GM20431 (cell line): ENCODE measurements around the gene PIP5K1C.

Experiments
- in situ Hi-C: fragments of 300-500 bp; cut with MseI, MboI; formaldehyde crosslinking; loops from one replicate; pipeline ENCODE4 v1.15.0; 2020; ENCODE audit warnings: low sequenced_read_pairs; ENCODE audit not compliant: unreplicated experiment

The PIP5K1C gene

DNA sequence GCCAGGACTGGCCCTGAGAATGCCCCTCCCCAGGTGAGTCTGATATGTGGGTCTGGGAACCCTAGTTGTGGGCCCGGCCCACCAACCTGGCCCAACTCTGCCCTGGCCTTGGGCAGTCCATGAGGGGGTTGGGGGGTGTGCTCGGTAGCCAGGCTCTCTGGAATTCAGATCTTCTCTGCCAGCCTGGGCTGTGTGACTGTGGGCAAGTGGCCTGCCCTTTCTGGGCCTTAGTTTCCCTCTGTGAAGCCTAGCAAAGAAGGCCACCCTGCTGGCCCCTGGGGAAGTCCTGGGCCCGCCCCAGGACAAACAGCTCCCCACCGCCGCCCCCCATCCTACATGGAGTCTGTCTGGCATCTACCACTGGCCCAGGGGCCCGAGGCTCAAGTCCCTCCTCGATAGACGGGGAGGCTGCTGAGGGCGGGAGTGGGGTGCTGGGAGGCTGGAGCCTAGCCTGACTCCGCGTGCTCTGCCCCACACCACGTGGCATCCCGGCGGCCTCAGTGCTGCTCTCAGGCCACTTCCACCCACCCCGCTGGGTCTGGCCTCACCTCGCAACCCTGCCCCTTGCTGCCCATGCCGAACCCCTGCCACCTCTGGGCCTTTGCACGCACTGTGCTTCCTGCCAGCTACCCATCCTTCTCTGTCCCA lies 85.3 kb downstream of the PIP5K1C start:
- in situ Hi-C loops, result no loop called here

DNA sequence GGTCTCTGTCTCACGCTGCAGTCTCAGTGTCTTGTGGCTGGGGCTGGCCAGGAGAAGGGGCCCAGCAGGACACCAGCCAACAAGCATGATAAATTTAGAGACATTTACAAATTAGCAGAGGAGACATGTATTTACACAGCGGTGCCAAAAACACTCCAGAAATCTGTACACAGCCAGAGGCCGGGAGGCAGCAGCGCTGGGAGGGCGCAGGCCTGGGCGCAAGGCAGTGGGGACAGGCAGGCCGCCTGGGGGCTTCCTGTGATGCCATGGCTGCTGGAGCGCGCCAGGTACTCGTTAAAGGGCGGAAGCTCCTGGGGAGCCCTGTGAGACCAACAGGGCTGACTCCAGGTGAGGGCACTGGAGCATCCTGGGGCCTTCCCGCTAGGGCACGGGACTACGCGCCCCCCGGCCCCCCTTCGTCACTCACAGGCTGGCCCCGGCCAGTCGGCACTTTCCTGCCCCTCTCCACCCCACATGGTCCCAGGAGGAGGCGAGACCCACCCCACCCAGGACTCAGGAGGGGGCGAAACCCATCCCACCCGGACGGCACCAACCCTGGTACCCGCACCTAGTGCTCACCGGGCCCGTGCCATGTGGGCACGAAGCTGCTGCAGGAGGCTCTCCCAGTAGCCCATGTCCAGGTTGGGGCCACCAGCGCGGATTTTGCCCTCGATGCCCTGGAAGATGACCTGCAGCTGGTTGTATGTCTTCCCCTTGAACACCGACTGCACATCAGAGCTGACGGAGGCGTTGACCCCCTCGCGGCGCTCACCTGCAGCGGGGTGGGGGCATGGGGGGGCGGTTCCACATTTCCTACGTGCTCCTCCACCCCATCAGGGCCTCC lies 86.2 kb downstream of the PIP5K1C start:
- in situ Hi-C loops, result no loop called here

DNA sequence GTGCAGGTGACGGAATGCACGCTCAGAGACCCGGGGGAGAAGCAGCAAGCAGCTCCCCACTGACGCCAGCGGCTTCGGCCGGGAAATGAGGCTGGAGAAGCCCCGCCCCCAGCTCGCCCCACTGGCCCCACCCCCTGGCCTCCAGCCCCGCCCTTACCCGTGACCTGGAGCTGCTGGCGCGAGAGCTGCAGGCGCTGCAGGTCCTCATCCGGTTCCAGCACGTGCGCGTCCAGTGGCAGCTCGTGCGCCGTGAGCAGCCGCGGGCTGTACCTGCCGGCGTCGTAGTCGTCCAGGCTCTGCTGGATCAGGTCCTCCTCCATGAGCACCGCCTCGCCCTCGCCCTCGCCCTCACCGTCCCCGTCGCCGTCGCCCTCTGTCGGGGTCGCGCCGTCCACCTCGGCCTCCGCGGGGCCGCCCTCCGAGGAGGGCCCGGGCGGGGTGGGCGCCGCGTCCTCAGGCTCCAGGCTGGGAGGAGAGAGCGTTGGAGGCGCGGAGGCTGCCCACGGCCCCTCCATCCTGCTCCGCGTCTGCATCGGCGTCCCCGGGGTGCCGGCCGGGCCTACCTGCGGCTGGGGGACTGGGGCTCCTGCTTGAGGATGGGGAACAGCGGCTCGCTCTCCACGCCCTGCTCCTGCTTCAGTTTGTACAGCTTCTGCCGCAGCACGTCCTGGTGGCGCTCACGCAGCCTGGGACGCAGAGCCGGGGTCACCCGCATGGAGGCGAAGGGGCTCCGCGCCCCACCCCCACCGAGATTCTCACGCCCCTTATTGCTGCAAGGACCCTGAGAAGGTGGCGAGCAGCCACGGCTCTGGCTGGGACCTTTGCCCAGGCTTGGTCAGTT lies 87.1 kb downstream of the PIP5K1C start:
- in situ Hi-C loops, result no loop called here

DNA sequence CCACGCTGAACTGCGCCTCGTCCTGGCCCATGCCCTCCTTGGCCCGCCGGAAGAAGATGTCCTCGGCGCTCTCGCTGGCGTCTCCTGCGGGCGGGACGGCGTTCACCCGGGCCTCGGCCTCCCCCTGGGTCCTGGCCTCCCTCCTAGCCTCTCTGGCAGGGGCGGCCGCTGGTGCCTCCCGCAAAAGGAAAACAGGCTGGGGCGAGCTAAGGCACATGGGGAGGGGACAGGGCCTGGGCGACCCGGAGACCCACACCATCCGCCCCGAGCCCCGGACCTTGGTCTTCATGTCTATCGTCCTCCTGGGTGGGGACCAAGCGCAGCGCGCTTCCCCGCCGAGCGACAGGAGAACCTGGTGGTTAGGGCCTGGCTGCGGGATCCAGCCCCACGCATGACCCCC lies 87.9 kb downstream of the PIP5K1C start:
- in situ Hi-C loops, result no loop called here

DNA sequence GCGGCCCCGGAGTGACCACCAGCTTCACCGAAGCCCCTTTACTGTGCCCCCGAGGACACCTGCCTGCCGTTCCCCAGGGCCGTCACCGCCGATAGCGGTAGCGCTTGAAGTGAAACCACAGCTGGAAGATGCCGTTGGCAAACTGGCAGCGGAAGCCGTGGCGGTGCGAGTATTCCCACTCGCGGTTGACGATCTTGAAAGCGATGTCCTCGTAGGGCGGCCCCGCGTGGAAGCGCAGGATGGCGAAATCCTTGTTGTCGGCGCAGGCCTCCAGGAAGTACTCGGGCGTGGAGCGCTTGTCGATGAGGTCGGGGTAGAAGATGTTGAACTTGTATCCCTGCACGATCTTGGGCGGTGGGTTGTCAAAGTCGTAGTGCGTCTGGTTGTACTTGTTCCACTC lies 88.4 kb downstream of the PIP5K1C start:
- in situ Hi-C loops, result no loop called here

DNA sequence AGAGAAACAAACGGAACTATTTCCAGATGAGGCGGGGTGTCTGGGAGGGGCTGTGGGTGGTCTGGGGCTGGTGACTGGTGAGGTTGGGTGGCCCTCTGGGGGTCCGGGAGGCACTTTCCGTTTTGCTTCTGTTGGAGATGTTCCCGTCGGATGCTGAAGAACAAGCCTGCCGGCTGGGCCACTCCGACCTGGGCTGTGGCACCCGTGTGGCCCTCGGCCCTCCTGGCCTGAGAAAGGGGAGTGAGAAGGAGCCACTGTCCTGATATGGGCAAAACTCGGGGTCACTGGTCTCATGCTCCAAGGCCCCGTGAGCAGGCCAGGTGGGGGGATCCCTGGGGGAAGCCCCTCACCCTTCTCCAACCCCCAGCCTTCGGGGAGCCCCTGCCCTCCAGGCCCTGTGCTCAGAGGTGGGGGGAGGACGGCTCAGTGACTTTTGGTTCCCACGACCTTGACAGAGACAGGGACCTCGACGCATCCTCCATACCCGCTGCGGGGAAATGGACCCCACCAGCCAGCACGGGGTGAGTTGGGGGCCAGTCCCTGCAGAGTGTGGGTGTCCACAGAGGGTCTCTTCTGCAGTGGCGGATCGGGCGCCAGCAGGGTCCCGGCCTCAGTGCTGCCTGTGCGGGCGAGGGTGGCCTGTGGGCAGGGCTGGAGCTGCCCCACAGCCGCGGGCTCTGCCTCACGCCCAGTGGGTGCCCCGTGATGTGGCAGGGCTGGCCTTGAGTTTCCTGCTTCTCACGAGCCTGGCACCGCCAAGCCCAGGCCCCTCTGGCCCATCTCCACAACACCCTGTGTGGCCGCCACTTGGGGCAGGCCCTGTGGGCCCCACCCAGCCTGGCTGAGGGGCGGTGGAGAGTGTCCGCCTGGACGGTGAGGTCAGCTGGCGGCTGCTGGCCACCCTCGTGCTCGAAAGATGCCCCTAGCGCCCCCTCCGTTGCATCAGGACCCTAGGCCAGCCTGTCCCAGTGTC lies 89.2 kb downstream of the PIP5K1C start:
- in situ Hi-C loops, result no loop called here

DNA sequence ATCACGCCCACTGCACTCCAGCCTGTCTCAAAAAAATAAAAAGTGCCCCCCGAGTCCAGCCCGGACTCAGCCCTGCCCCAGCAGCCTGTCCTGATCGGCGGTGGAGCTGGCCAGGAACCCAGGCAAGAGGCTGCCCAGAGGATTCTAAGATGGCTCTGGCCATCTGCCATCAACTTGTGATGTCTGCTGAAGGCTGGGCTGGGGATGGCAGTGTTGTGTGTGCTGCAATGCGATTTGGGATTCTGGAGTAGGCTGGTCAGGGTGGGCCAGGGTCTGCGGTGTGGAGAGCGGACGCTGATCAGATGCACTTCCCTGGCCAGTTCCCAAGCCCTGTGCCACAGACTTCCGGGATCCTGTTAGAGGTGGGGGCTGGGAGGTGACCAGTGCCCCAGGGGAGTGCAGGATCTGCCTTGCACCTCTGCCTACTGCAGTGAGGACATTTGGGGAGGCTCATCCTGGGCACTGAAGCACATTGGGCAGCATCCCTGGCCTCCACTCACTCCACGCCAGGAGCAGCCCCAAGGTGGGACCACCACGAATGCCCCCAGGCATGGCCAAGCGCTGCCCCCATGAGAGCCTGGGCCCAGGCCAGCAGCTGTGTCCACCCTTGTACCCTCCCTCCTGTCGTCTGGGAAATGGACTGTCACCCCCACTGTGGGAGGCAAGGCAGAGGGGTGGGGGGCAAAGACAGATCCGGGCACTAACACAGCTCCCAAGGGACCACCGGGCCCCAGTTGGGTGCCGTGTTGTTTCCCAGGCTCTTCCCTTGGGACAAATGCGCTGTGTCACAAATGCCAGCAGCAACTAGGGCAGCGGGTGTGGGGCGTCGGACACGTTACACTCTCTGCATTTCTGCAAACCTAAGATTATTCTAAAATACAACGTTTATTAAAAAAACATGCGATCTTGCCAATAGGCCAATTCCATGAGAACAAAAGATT lies 90.2 kb downstream of the PIP5K1C start:
- in situ Hi-C loops, result no loop called here

DNA sequence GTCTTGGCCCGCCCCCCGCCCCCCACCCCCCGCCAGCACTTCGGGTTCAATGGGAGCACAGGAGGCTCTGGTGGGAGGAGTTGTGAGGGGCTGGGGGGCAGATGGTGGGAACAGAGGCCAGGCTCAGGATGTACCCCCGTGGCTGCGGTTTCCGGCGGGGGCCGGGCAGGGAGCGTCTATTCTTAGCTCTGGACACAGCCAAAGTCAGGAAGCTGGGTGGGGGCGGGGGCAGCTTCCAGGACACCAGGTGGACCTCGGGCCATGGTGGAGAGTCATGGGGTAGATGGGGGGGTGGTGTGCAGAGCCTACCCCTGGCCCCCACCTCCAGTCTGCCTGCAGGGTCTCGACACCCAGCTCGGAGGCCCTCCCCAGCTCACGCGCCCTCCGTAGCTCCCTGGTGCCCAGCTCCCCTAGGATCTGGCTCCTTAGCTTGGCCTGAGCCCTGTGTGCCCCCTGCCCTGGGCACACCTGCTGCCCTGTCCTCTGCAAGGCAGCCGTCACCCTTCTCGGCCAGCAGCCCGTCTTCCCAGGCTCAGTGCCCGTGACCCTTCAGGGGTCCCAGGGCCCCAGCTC lies 91.4 kb downstream of the PIP5K1C start:
- in situ Hi-C loops, result no loop called here

DNA sequence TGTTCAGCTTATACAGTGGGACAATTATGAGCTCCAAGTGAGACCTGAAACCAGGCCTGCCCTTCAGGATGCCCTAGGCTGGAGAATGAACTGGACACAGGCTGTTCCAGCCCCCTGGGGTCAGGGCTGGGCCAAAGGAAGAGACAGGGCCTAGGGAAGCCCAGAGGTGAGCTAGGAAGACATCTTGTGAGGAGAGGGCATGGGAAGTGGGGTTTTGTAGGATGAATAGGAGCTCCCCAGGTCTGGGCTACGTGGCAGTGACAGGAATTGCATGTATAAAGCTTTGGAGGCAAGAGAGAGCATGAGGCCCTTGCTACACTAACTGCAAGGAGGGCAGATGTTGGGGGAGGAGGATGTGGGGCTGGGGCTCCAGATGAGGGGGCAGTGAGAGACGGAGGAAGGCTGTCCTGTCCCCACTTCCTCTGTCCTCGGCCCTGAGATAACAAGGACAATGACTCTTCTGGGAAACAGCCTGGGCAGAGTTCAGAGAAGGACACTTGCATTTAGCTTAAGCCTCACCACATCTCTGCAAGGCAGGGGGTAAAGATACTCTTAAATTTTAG lies 92.1 kb downstream of the PIP5K1C start:
- in situ Hi-C loops, result no loop called here

DNA sequence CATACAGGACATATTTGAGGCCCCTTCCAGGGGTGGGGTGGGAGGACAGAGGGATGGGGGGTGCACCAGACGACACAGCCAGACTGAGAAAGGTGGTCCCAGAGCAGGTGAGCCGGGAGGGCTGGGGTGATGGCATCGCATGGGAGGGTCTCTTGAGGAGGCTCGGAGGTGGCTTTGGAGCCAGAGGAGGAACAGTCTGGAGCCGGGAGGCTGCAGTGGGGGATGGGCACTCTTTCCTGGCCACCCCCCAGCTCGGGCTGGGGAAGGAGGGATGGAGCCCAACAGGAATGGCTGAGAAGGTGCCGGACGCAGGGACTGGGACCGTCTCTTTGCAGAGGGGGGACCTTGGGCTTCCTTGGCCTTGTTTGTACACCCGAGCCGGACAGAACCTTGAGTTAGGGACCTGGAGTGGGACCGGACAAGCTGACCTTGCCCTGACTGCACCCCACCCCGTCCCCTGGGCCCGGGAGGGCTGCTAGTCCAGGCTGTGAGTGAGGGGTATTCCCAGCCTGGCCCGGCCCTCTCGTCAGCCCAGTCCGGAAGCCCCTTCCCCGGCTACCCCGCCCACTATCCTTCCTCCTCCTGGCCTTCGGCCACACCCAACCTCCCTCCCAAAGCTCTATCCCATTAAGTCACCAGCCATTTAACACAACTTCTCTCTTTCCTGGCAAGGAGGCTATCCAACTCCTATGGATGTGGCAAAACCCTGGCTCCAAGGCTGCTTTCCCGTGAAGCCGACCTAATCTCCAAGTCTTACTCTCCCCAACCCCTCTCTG lies 92.8 kb downstream of the PIP5K1C start:
- in situ Hi-C loops, result no loop called here

DNA sequence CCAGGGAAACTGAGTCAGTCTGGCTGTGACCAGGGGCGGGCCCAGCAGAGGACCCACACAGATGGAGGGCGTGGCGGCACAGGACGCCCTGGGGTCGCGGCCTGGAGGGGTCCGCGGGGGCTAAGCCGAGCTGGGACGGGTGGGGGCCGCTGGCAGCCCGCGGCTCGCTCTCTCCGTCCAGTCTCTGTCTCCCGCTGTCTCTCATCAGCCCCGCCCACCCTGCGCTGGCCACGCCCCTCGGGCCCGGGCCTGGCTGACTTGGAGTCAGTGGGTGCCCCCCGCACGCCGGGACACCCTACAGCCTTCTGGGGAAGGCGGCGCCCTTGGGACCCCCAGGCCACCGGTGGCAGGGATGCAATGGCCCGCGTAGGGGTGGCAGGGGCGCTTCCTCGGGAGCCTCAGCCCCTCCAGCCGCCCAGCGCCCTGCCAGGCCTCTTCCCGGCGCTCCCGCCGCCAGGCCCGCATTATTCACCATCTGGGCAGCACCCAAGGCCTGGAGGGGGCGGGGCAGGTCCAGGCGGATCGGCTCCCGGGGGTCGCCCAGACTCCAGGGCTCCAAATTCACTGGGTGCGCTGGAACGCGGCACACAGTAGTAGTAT lies 93.5 kb downstream of the PIP5K1C start, which contains the start of gene TBXA2R:
Gene TBXA2R, minus strand, starts transcription at position 186 of the 600 bp plus-strand sequence. CDS start 6,241 bp downstream, outside the sequence.
- in situ Hi-C loops, result no loop called here

DNA sequence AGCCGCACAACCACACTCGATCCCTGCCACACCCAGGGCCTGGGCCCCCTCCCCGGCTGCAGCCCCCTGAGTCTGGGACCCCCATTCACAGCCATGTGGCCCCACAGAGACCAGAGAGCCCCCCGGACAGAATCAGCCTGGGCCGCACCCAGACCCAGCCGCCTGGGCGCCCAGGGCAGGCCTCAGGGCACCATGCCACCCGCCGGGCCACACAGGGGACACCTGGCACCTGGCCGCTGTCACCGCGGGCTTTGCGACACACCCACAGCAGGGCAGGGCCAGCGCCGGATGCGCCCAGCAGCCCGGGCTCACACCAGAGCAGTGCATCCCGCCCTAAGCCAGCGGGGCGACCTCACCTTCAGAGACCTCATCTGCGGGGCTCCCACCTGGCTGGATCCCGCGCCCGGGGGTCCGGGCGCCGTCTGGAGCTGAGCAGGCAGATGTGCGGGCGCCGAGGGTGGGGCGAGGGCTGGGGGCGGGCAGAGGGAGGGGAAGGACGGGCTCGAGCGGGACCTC lies 94.0 kb downstream of the PIP5K1C start:
- in situ Hi-C loops, result no loop called here

DNA sequence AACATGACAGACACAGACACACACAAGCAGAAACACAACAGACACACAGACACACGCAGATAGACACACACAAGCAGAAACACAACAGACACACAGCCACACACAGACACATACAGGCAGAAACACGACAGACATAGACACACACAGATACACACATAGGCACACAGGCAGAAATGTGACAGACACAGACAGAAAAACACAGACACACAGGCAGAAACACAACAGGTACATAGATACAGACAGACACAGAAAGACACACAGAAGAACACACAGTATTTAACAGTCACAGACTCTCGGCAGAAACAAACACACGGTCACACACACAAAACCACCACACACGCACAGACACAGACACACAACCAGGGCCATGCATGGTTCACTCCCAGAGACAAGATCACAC lies 94.5 kb downstream of the PIP5K1C start:
- in situ Hi-C loops, result no loop called here

DNA sequence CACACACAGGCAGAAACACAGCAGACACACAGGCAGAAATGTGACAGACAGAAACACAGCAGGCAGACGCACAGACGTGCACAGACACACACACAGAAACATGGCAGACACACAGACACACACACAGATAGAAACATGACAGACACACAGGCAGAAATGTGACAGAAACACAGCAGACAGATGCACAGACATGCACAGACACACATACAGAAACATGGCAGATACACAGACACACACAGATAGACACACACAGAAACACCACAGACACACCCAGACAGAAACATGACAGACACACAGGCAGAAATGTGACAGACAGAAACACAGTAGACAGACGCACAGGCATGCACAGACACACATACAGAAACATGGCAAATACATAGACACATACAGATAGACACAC lies 94.9 kb downstream of the PIP5K1C start:
- in situ Hi-C loops, result no loop called here

DNA sequence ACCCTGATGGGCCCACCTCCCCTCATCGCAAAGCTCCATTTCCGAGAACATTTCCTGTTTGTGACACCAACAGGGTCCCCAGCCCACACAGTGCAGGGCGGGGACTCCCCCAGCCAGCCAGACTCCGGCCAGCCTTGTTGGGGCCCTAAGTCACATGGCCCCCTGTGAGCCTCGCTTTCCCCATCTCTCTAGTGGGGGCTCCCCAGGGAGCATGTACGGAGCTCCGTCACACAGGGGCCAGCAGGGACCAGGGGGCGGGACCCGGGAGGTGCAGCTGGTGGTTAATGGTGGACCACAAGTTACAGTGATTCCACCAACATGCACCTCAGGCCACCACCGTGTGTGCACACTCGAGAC lies 95.3 kb downstream of the PIP5K1C start:
- in situ Hi-C loops, result no loop called here

DNA sequence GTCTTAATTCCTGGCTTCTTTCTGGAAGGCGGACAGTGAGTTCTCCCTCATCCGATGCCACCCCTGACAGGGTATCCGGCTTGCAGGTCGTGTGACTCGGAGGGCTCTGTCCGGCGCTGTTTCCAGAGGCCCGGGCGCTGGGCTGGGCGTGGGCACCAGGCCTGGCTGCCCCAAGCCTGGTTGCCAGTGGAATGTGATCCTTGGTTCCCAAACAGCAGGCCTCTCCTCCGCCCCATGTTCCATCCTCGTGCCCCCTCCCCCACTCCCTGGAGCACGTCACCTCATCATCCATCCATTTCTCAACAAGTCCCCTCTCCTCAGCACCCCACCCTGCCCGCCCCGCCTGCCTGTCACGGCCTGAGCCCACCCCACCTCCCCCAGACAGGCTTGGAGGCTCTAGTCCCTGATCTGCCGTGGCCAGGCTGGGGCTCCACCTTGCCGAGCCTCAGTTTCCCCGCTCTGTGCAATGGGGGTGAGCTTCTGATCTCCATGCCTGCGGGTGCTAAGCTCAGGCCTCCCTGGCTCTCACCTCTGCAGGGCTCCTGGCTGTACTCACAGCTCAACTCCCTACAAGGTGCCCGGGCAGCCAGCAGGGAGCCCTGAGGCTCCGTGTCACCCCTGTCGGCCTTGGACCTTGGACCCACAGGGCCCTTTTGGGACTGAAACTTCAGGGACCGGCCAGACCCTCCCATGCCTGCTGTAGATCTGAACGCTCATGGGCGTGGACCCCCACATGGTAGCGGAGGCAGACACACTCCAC lies 95.9 kb downstream of the PIP5K1C start:
- in situ Hi-C loops, result no loop called here
